ENCODE data around the gene MRPL53.

Gene MRPL53

GRCh38 chr2:74436111-74436805, 36.2 kb downstream of the MRPL53 start:
- no peak overlapping the region for H3K27ac Mint-ChIP-seq (ENCODE audit: low read depth)
- no peak for DNase-seq (ENCODE audit: low spot score in 2 of 2)
- no peaks in the 10 kb centered on the region for H3K9me3 Mint-ChIP-seq
- H3K27me3 Mint-ChIP-seq: peaks cover 9% of the 10 kb centered on the region
- peaks cover 5% of the 10 kb centered on the region for H3K4me1 Mint-ChIP-seq
- H3K4me3 Mint-ChIP-seq: no peak overlapping the region
- ATAC-seq (replicated peaks; ENCODE audit: extremely low read depth, poor library complexity, severe bottlenecking): no peak
- peaks cover 1% of the 10 kb centered on the region for H3K36me3 Mint-ChIP-seq (ENCODE audit: insufficient read depth)

- H3K4me1 Mint-ChIP-seq: no peaks in the 10 kb centered on the region
- DNase-seq (ENCODE audit: low spot score in 2 of 2): no peak
- no peaks in the 10 kb centered on the region for H3K27me3 Mint-ChIP-seq
- H3K36me3 Mint-ChIP-seq (ENCODE audit: insufficient read depth): peaks cover 3% of the 10 kb centered on the region
- H3K9me3 Mint-ChIP-seq: no peaks in the 10 kb centered on the region
- no peak overlapping the region for H3K4me3 Mint-ChIP-seq
- H3K27ac Mint-ChIP-seq (ENCODE audit: low read depth): no peak overlapping the region
- no peak for ATAC-seq (replicated peaks; ENCODE audit: extremely low read depth, poor library complexity, severe bottlenecking)
Observed at GRCh38 chr2:74430502-74430901, 42.0 kb downstream of the MRPL53 start.

GRCh38 chr2:74429487-74430451, 42.7 kb downstream of the MRPL53 start:
- no peak for ATAC-seq (replicated peaks; ENCODE audit: extremely low read depth, poor library complexity, severe bottlenecking)
- Mint-ChIP-seq H3K4me1 (no peaks in the 10 kb centered on the region), H3K4me3 (no peak overlapping the region), H3K36me3 (ENCODE audit: insufficient read depth) (peaks cover 3% of the 10 kb centered on the region), H3K27ac (ENCODE audit: low read depth) (no peak overlapping the region), H3K27me3 (no peaks in the 10 kb centered on the region), H3K9me3 (no peaks in the 10 kb centered on the region)
- no peak for DNase-seq (ENCODE audit: low spot score in 2 of 2)

GRCh38 chr2:74428675-74429074, 43.8 kb downstream of the MRPL53 start:
- H3K4me1 Mint-ChIP-seq: no peaks in the 10 kb centered on the region
- no peak overlapping the region for H3K4me3 Mint-ChIP-seq
- H3K27ac Mint-ChIP-seq (ENCODE audit: low read depth): no peak overlapping the region
- DNase-seq (ENCODE audit: low spot score in 2 of 2): no peak
- H3K27me3 Mint-ChIP-seq: no peaks in the 10 kb centered on the region
- H3K9me3 Mint-ChIP-seq: no peaks in the 10 kb centered on the region
- no peak for ATAC-seq (replicated peaks; ENCODE audit: extremely low read depth, poor library complexity, severe bottlenecking)
- peaks cover 3% of the 10 kb centered on the region for H3K36me3 Mint-ChIP-seq (ENCODE audit: insufficient read depth)

- Mint-ChIP-seq H3K27me3 (no peaks in the 10 kb centered on the region), H3K27ac (ENCODE audit: low read depth) (no peak overlapping the region), H3K4me1 (peaks cover 6% of the 10 kb centered on the region), H3K9me3 (no peaks in the 10 kb centered on the region), H3K36me3 (ENCODE audit: insufficient read depth) (peaks cover 3% of the 10 kb centered on the region), H3K4me3 (no peak overlapping the region)
- ATAC-seq (replicated peaks; ENCODE audit: extremely low read depth, poor library complexity, severe bottlenecking) (no peak), DNase-seq (ENCODE audit: low spot score in 2 of 2) (no peak)
Observed at GRCh38 chr2:74427551-74427950, 44.9 kb downstream of the MRPL53 start.

GRCh38 chr2:74426181-74426758, 46.2 kb downstream of the MRPL53 start:
- no peak overlapping the region for H3K27ac Mint-ChIP-seq (ENCODE audit: low read depth)
- no peak overlapping the region for H3K4me3 Mint-ChIP-seq
- H3K27me3 Mint-ChIP-seq: no peaks in the 10 kb centered on the region
- peaks cover 16% of the 10 kb centered on the region for H3K4me1 Mint-ChIP-seq
- H3K9me3 Mint-ChIP-seq: no peaks in the 10 kb centered on the region
- no peak for DNase-seq (ENCODE audit: low spot score in 2 of 2)
- ATAC-seq (replicated peaks; ENCODE audit: extremely low read depth, poor library complexity, severe bottlenecking): no peak
- H3K36me3 Mint-ChIP-seq (ENCODE audit: insufficient read depth): peaks cover 9% of the 10 kb centered on the region

- H3K27me3 Mint-ChIP-seq: no peaks in the 10 kb centered on the region
- ATAC-seq (replicated peaks; ENCODE audit: extremely low read depth, poor library complexity, severe bottlenecking) (no peak), DNase-seq (ENCODE audit: low spot score in 2 of 2) (no peak)
- no peak overlapping the region for H3K4me3 Mint-ChIP-seq
- H3K36me3 Mint-ChIP-seq (ENCODE audit: insufficient read depth): peaks cover 9% of the 10 kb centered on the region
- H3K27ac Mint-ChIP-seq (ENCODE audit: low read depth): no peak overlapping the region
- H3K4me1 Mint-ChIP-seq: peaks cover 21% of the 10 kb centered on the region
- no peaks in the 10 kb centered on the region for H3K9me3 Mint-ChIP-seq
Observed at GRCh38 chr2:74425523-74425922, 47.0 kb downstream of the MRPL53 start.

- ATAC-seq (replicated peaks; ENCODE audit: extremely low read depth, poor library complexity, severe bottlenecking) (no peak), DNase-seq (ENCODE audit: low spot score in 2 of 2) (no peak)
- Mint-ChIP-seq H3K27ac (ENCODE audit: low read depth) (no peak overlapping the region), H3K36me3 (ENCODE audit: insufficient read depth) (peaks cover 9% of the 10 kb centered on the region), H3K4me3 (no peak overlapping the region), H3K9me3 (no peaks in the 10 kb centered on the region), H3K4me1 (peaks cover 26% of the 10 kb centered on the region), H3K27me3 (no peaks in the 10 kb centered on the region)
Observed at GRCh38 chr2:74424995-74425406, 47.5 kb downstream of the MRPL53 start.

- Mint-ChIP-seq H3K4me1 (peaks cover 26% of the 10 kb centered on the region), H3K9me3 (no peaks in the 10 kb centered on the region), H3K27ac (ENCODE audit: low read depth) (no peak overlapping the region), H3K27me3 (no peaks in the 10 kb centered on the region), H3K4me3 (no peak overlapping the region), H3K36me3 (ENCODE audit: insufficient read depth) (peaks cover 9% of the 10 kb centered on the region)
- ATAC-seq (replicated peaks; ENCODE audit: extremely low read depth, poor library complexity, severe bottlenecking) (no peak), DNase-seq (ENCODE audit: low spot score in 2 of 2) (no peak)
Observed at GRCh38 chr2:74424139-74424992, 48.1 kb downstream of the MRPL53 start.

- Mint-ChIP-seq H3K27ac (ENCODE audit: low read depth) (peak overlapping the region; percentile 100), H3K4me3 (peak overlapping the region; percentile 98), H3K4me1 (peaks cover 26% of the 10 kb centered on the region), H3K9me3 (no peaks in the 10 kb centered on the region), H3K27me3 (no peaks in the 10 kb centered on the region), H3K36me3 (ENCODE audit: insufficient read depth) (peaks cover 8% of the 10 kb centered on the region)
- no peak for ATAC-seq (replicated peaks; ENCODE audit: extremely low read depth, poor library complexity, severe bottlenecking)
- no peak for DNase-seq (ENCODE audit: low spot score in 2 of 2)
Observed at GRCh38 chr2:74423231-74424095, 49.0 kb downstream of the MRPL53 start.
